T-cell (primary cell): ENCODE results near the gene GLTP. TPM values are rescaled to one million over a fixed set of nuclear protein-coding genes. Genes with fewer than 3 reads are reported as not detected.

Experiments
- ATAC-seq, 4 experiments: fragments of 200-7000 bp in 3 of 4; fragments of 150-1000 bp in 1 of 4; cut with Tn5 transposase; replicated peaks in 1 of 4; 1 replicate in 3 of 4; 2 replicates in 1 of 4; pipeline ENCODE4 v1.10.0; 2021; ENCODE audit warnings: moderate library complexity in 3 of 4, mild to moderate bottlenecking in 2 of 4, moderate number of reproducible peaks in 1 of 4
- CTCF ChIA-PET, 2 donors: fragments of 300-600 bp; sonication (Branson Sonifier 250); formaldehyde crosslinking; loops; one replicate each; lab custom pipeline; 2022; ENCODE audit warnings: antibody characterized with exemption in 2 of 2; lab: Charles Lee
- POLR2A ChIA-PET, 2 donors: fragments of 300-600 bp; sonication (Branson Sonifier 250); formaldehyde crosslinking; loops; one replicate each; lab custom pipeline; 2022; ENCODE audit warnings: antibody characterized with exemption in 2 of 2; lab: Charles Lee
- DNase-seq, 35 experiments: peaks; one replicate each; pipeline versions ENCODE4 v3.0.0 to v3.0.0-alpha.2; 2013 to 2023
- H3K27ac ChIP-seq: one replicate; pipeline ENCODE4 v1.5.1; 2013; ENCODE audit warnings: low read length
- H3K27me3 ChIP-seq, 2 experiments: replicated peaks in 1 of 2; 1 replicate in 1 of 2; 2 replicates in 1 of 2; pipeline versions ENCODE4 v1.6.1 to v1.7.0; 2013; ENCODE audit warnings: low read length in 1 of 2, mixed read lengths in 1 of 2; ENCODE audit not compliant: control insufficient read depth in 2 of 2, insufficient read depth in 2 of 2; ENCODE audit errors: extremely low read depth in 1 of 2
- H3K36me3 ChIP-seq, 2 donors: 1 replicate in 1 of 2; 2 replicates in 1 of 2; pipeline versions ENCODE4 v1.6.1 to v1.7.0; 2013; ENCODE audit warnings: low read length in 1 of 2; ENCODE audit not compliant: control insufficient read depth in 2 of 2, insufficient read depth in 1 of 2; ENCODE audit errors: extremely low read depth in 1 of 2
- H3K4me1 ChIP-seq, 2 experiments: 1 replicate in 1 of 2; 2 replicates in 1 of 2; pipeline versions ENCODE4 v1.6.1 to v1.7.0; 2013; ENCODE audit warnings: low read length in 2 of 2, mixed read lengths in 1 of 2; ENCODE audit not compliant: insufficient read depth in 2 of 2, control insufficient read depth in 1 of 2; ENCODE audit errors: extremely low read depth in 1 of 2
- H3K4me3 ChIP-seq, 2 donors: 1 replicate in 1 of 2; 2 replicates in 1 of 2; pipeline versions ENCODE4 v1.5.1 to v1.7.0; 2013; ENCODE audit warnings: mild to moderate bottlenecking in 2 of 2, low read length in 1 of 2, moderate library complexity in 1 of 2; ENCODE audit not compliant: control insufficient read depth in 1 of 2; ENCODE audit errors: extremely low read depth in 1 of 2
- H3K9me3 ChIP-seq: 2 replicates; pipeline ENCODE4 v1.7.0; 2013
- H3K27ac Mint-ChIP-seq, 2 donors: one replicate each; pipeline ENCODE4 v1.8.0; 2020 to 2021; ENCODE audit warnings: mild to moderate bottlenecking in 2 of 2, mixed read lengths in 2 of 2
- H3K27me3 Mint-ChIP-seq, 2 donors: one replicate each; pipeline ENCODE4 v1.8.0; 2021 to 2022; ENCODE audit warnings: mixed read lengths in 2 of 2
- H3K36me3 Mint-ChIP-seq: one replicate; pipeline ENCODE4 v1.8.0; 2021; ENCODE audit warnings: mixed read lengths
- H3K4me1 Mint-ChIP-seq, 3 donors: one replicate each; pipeline ENCODE4 v1.8.0; 2020 to 2022; ENCODE audit warnings: mixed read lengths in 3 of 3, mild to moderate bottlenecking in 1 of 3
- H3K4me3 Mint-ChIP-seq, 3 donors: one replicate each; pipeline ENCODE4 v1.8.0; 2020 to 2022; ENCODE audit warnings: mild to moderate bottlenecking in 3 of 3, mixed read lengths in 3 of 3, moderate library complexity in 3 of 3
- H3K9me3 Mint-ChIP-seq, 3 donors: one replicate each; pipeline ENCODE4 v1.8.0; 2020 to 2022; ENCODE audit warnings: mixed read lengths in 3 of 3
- WGBS: methylation state at CpG from one replicate; pipeline ENCODE4 v1.1.5; 2013; ENCODE audit warnings: missing lambda C conversion rate; ENCODE audit not compliant: insufficient coverage; 5-methylcytosine and 5-hydroxymethylcytosine counted together
- total RNA-seq, 35 experiments: library from RNA in 6 of 35; stranded (reverse) in 6 of 35; fragments of 120-200 nt in 1 of 35; gene quantifications; one replicate each; pipeline versions ENCODE4 v1.2.1 to v1.2.4 and lab custom pipeline; 2013 to 2026

The GLTP gene
- total RNA-seq, 5 donors from 2014 or later (not counting 1 experiment from before 2014, with no cell fraction given): 22.0 to 29.5 (median 23.8) TPM

DNA sequence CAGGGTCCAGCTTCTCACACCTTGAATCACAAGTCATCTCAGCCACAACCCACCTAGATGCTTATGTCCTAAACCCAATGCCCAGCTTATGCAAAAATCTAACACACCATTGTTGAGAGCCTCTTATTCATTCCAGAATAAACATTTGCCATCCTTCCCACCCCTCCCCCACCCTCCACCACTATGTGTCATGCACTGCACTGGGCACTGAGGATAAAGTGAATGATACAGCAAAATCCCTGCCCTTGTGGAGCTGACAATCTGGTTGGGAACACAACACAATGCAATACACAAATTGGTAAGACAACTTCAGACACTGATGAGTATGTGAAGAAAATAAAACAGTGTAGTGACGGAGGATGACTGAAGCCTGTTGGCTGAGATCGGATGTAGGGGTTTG, 1.4 kb upstream of the GLTP start:
- Histone ChIP-seq H3K27me3 (no peaks in the 10 kb centered on the region), H3K36me3 (no peaks in the 10 kb centered on the region), H3K4me1 (peaks cover 16 to 34% of the 10 kb centered on the region in 2 experiments), H3K4me3 (no peak overlapping the region), H3K27ac (no peak overlapping the region), H3K9me3 (no peaks in the 10 kb centered on the region)
- H3K27me3 Mint-ChIP-seq: no peaks in the 10 kb centered on the region
- WGBS: no CpG with 5 or more reads among the region's 2 CpGs
- peaks cover 35 to 42% (median 42%) of the 10 kb centered on the region in 3 donors for H3K4me1 Mint-ChIP-seq
- no peaks in the 10 kb centered on the region for H3K9me3 Mint-ChIP-seq
- no peaks in the 10 kb centered on the region for H3K36me3 Mint-ChIP-seq
- ATAC-seq (no peak), DNase-seq (no peak)
- ChIA-PET POLR2A (no interaction called here), CTCF (interaction anchor here (0.5 to 1.5 kb wide), 5 partner anchors 27 to 308 kb away, joined by 3 to 11 read pairs (median 6); no protein-coding TSS in a partner anchor)
- peak overlapping the region in 2 of 3 donors; percentile 80 to 90 for H3K4me3 Mint-ChIP-seq
- H3K27ac Mint-ChIP-seq: no peak overlapping the region

DNA sequence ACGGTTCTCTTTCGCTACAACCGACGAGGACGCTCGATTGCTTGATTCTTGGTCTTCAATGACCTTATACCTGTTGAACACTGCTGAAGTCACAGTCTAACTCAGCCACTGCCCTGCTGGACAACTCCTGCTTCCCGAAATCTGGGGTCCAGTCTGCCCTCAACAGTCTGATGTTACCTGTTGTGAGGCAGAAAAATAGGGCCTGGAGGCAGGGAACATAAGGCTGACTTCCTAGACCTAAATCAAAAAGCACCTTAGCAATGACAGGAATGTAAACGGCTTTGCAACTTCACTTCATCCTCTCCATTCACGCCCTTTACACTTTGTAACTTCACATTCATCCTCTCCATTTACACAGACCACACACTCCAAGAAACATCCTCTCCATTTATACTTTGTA, 597 bp upstream of the GLTP start:
- no peaks in the 10 kb centered on the region for H3K27me3 ChIP-seq
- peaks cover 16 to 37% of the 10 kb centered on the region in 2 experiments for H3K4me1 ChIP-seq
- Mint-ChIP-seq H3K4me1 (peaks cover 44 to 48% (median 46%) of the 10 kb centered on the region in 3 donors), H3K36me3 (no peaks in the 10 kb centered on the region), H3K9me3 (no peaks in the 10 kb centered on the region), H3K4me3 (peak overlapping the region; percentile 80 to 90 (median 83)), H3K27ac (peak overlapping the region; percentile 84 to 95), H3K27me3 (no peaks in the 10 kb centered on the region)
- H3K27ac ChIP-seq: peak overlapping the region; percentile 69
- H3K36me3 ChIP-seq: no peaks in the 10 kb centered on the region
- H3K9me3 ChIP-seq: no peaks in the 10 kb centered on the region
- DNase-seq: no peak
- peak overlapping the region; percentile 51 to 60 for H3K4me3 ChIP-seq
- ChIA-PET POLR2A (no interaction called here), CTCF (interaction anchor here (1.2 to 1.5 kb wide), 4 partner anchors 8 to 75 kb away, joined by 3 to 11 read pairs (median 6); no protein-coding TSS in a partner anchor)
- WGBS: 23% methylated on average over 8 of the region's 9 CpGs
- no peak for ATAC-seq

DNA sequence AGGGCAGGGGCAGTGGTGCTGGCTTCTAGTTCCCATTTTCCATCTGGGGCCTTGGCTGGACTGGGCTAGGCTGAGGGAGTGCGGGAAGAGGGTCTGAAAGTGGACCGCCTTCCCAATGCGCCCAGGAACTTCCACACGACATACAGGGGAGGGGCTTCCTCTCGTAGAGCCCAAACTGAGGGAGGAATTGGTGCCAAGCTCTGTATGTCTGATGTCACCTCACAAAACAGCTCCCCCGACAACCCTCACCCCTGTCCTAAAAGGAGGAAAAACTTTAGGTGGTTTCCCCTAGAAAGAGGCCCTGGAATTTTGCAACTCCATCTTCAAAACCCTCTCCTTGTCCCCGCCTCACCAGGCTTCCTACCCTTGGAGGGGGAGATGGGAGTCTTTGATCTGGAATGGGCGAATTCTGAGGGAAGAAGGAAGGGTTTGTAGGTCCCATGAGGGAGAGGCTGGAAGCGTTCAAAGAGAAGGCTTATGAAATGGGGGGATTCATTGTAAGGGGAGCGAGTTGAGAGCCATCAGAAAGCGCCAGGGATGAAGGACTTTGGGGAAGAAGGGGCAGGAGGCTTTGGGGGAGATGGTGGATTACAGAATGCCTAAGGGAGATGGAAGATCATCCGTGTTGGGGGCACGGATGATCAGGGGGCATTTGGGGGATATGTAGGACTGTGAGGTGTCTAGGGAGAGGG, 844 bp downstream of the GLTP start:
- ChIA-PET POLR2A (no interaction called here), CTCF (interaction anchor here in 1 of 2 donors (1.1 to 2.3 kb wide), 2 partner anchors 34 to 74 kb away, joined by 4 to 6 read pairs; no protein-coding TSS in a partner anchor)
- no peak for ATAC-seq
- no peaks in the 10 kb centered on the region for H3K36me3 ChIP-seq
- DNase-seq: peak in 2 of 35 experiments; percentile 8 to 33
- H3K9me3 Mint-ChIP-seq: no peaks in the 10 kb centered on the region
- no peaks in the 10 kb centered on the region for H3K9me3 ChIP-seq
- WGBS: 5% methylated on average over 6 of the region's 13 CpGs
- H3K4me3 ChIP-seq: peak overlapping the region; percentile 88 to 91
- peaks cover 58 to 60% (median 60%) of the 10 kb centered on the region in 3 donors for H3K4me1 Mint-ChIP-seq
- no peaks in the 10 kb centered on the region for H3K27me3 Mint-ChIP-seq
- peak overlapping the region; percentile 90 to 94 (median 91) for H3K4me3 Mint-ChIP-seq
- peaks cover 16 to 41% of the 10 kb centered on the region in 2 experiments for H3K4me1 ChIP-seq
- H3K27ac Mint-ChIP-seq: peak overlapping the region; percentile 81 to 92
- H3K27ac ChIP-seq: peak overlapping the region; percentile 85
- no peaks in the 10 kb centered on the region for H3K36me3 Mint-ChIP-seq
- no peaks in the 10 kb centered on the region for H3K27me3 ChIP-seq

DNA sequence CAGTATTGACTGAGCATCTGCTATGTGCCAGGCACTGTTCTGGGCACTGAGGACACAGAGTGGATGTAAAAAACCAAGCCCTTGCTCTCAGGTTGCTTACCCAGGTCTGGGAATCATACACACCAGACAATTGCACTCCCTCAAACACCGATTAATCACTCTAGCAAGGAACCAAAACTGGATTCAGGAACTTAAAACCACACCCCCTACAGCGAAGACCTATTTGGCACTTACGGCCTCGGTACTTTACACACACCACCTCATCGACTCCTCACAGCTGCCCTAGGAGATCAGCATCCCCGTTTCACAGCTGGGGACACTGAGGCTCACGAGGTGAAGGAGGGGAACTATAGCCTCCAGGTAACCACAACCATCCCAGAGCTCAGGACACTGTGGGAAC, 1.6 kb downstream of the GLTP start:
- peak overlapping the region; percentile 88 to 91 for H3K4me3 ChIP-seq
- POLR2A ChIA-PET: interaction anchor here in 1 of 2 donors (0.7 kb wide), 1 partner anchor 741 kb away, joined by 4 read pairs; no protein-coding TSS in a partner anchor
- CTCF ChIA-PET: interaction anchor here in 1 of 2 donors (0.6 to 2.3 kb wide), 3 partner anchors 25 to 73 kb away, joined by 4 to 6 read pairs (median 5); no protein-coding TSS in a partner anchor
- no peak overlapping the region for H3K27ac ChIP-seq
- ATAC-seq (no peak), DNase-seq (no peak)
- no peaks in the 10 kb centered on the region for H3K27me3 ChIP-seq
- peaks cover 58 to 64% (median 63%) of the 10 kb centered on the region in 3 donors for H3K4me1 Mint-ChIP-seq
- H3K36me3 Mint-ChIP-seq: no peaks in the 10 kb centered on the region
- H3K4me3 Mint-ChIP-seq: peak overlapping the region; percentile 90 to 94 (median 91)
- peaks cover 0 to 1% of the 10 kb centered on the region in 2 donors for H3K36me3 ChIP-seq
- H3K27me3 Mint-ChIP-seq: no peaks in the 10 kb centered on the region
- WGBS: 91% methylated on average over 5 of the region's 7 CpGs
- peaks cover 16 to 41% of the 10 kb centered on the region in 2 experiments for H3K4me1 ChIP-seq
- H3K9me3 Mint-ChIP-seq: no peaks in the 10 kb centered on the region
- H3K9me3 ChIP-seq: no peaks in the 10 kb centered on the region
- H3K27ac Mint-ChIP-seq: no peak overlapping the region

DNA sequence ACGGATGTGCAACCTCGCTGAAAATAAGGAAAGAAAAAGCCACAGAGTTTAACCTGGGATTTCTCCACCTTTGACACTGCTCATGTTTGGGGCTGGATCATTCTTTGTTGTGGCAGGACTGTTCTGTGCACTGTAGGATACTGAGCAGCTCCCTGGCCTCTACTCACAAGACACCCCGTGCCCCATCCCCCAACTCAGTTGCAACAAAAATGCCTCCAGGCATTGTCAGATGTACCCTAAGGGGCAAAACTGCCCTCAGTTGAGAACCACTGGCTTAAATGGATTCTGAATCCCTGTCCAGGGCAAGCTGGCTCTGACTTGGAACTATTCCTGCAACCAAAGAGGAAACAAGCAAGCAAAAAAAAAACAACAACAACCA, 2.1 kb downstream of the GLTP start:
- Mint-ChIP-seq H3K27ac (no peak overlapping the region), H3K4me1 (peaks cover 58 to 64% (median 63%) of the 10 kb centered on the region in 3 donors), H3K4me3 (peak overlapping the region; percentile 90 to 94 (median 91)), H3K9me3 (no peaks in the 10 kb centered on the region), H3K27me3 (no peaks in the 10 kb centered on the region), H3K36me3 (no peaks in the 10 kb centered on the region)
- no peak for DNase-seq
- POLR2A ChIA-PET: interaction anchor here in 1 of 2 donors (0.5 to 0.7 kb wide), 2 partner anchors 62 to 742 kb away, joined by 4 read pairs; no protein-coding TSS in a partner anchor
- Histone ChIP-seq H3K36me3 (peaks cover 0 to 2% of the 10 kb centered on the region in 2 donors), H3K4me3 (no peak overlapping the region), H3K27me3 (no peaks in the 10 kb centered on the region), H3K27ac (no peak overlapping the region), H3K4me1 (peaks cover 16 to 41% of the 10 kb centered on the region in 2 experiments), H3K9me3 (no peaks in the 10 kb centered on the region)
- ATAC-seq: no peak
- CTCF ChIA-PET: interaction anchor here in 1 of 2 donors (0.6 to 2.3 kb wide), 2 partner anchors 24 to 73 kb away, joined by 4 to 5 read pairs; no protein-coding TSS in a partner anchor
- 90% methylated on average over 1 of the region's 3 CpGs for WGBS

DNA sequence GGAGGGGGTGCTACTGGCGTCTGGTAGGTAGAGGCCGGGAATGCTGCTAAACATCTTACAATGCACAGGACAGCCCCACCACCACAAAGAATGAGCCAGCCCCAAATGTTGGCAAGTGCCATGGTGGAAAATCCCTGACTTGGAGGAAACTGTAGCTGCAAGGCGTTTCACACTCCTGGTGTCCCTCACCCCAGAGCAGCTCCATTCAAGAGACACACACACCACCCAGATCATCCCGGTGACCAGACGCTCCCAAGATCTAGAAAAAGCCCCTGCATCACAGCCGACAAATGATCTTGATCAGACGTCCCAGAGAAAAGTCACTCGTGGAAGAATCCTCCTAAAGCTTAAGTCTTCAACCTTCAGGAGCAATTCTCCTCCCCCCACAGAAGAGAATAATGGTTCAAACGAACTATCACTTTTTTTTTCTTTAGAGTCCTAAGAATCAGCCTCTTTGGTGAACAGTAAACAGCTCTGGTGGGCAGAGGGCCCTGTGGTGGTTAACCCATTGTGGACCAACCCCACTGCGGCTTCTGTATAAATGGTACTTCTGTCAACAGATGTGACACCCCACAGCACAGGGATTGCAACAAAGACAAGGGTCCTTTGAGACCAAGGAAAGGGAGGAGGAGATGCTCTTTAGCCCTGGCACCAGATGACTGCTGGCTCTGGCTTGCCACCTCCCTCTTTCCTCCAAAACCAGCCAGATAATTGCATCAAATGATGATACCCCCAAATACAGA, 2.7 kb downstream of the GLTP start:
- Mint-ChIP-seq H3K4me3 (peak overlapping the region; percentile 46 to 90 (median 51)), H3K27ac (no peak overlapping the region), H3K9me3 (no peaks in the 10 kb centered on the region), H3K27me3 (no peaks in the 10 kb centered on the region), H3K4me1 (peaks cover 58 to 65% (median 63%) of the 10 kb centered on the region in 3 donors), H3K36me3 (peaks cover 3% of the 10 kb centered on the region)
- WGBS: 95% methylated on average over 5 of the region's 10 CpGs
- H3K4me3 ChIP-seq: no peak overlapping the region
- H3K9me3 ChIP-seq: no peaks in the 10 kb centered on the region
- ATAC-seq: no peak
- peaks cover 16 to 41% of the 10 kb centered on the region in 2 experiments for H3K4me1 ChIP-seq
- ChIA-PET POLR2A (interaction anchor here in 1 of 2 donors (0.5 kb wide), 1 partner anchor 63 kb away, joined by 4 read pairs; no protein-coding TSS in a partner anchor), CTCF (interaction anchor here (0.6 to 2.3 kb wide), 4 partner anchors 24 to 72 kb away, joined by 3 to 5 read pairs (median 4); no protein-coding TSS in a partner anchor)
- no peaks in the 10 kb centered on the region for H3K27me3 ChIP-seq
- no peak for DNase-seq
- peaks cover 2 to 3% of the 10 kb centered on the region in 2 donors for H3K36me3 ChIP-seq
- no peak overlapping the region for H3K27ac ChIP-seq
